Mucosa of descending colon (tissue), 3 donors: Measurements from ENCODE around the gene MGAT4B. TPM values are rescaled to one million over a fixed set of nuclear protein-coding genes. Genes with fewer than 3 reads are reported as not detected.

Source experiments
- ATAC-seq: fragments of 200-7000 bp; cut with Tn5 transposase; one replicate; pipeline ENCODE4 v1.9.1; 2020; ENCODE audit warnings: mild to moderate bottlenecking, moderate library complexity
- DNase-seq, 3 donors: peaks; one replicate each; pipeline ENCODE4 v3.0.0-alpha.2; 2020
- H3K36me3 ChIP-seq: fragments of 200-600 bp; one replicate; pipeline ENCODE4 v1.8.0; 2021; ENCODE audit warnings: low read depth, mild to moderate bottlenecking
- H3K4me1 ChIP-seq: fragments of 200-600 bp; one replicate; pipeline ENCODE4 v1.8.0; 2021; ENCODE audit warnings: low read depth, mild to moderate bottlenecking
- H3K4me3 ChIP-seq: fragments of 200-600 bp; one replicate; pipeline ENCODE4 v1.8.0; 2021; ENCODE audit warnings: mild to moderate bottlenecking
- H3K9me3 ChIP-seq: fragments of 200-600 bp; one replicate; pipeline ENCODE4 v1.8.0; 2021; ENCODE audit warnings: mild to moderate bottlenecking
- CTCF ChIP-seq: fragments of 200-600 bp; IDR thresholded peaks from one replicate; pipeline ENCODE4 v1.8.0; 2022; ENCODE audit warnings: antibody characterized with exemption, mild to moderate bottlenecking
- intact Hi-C, 2 donors: fragments of 100-400 bp; cut with DNase I in 1 of 2; cut with micrococcal nuclease in 1 of 2; formaldehyde crosslinking; loops; one replicate each; pipeline versions ENCODE4 v1.11.0 to v1.11.1; 2022; cut with DNase I, micrococcal nuclease
- total RNA-seq, 3 donors: library from RNA; stranded (reverse); fragmentation: NEBNext Ultra II Directional in 2 of 3; extraction: Animal tissue kit (Norgen Biotek cat#: 25700) in 2 of 3; gene quantifications; one replicate each; pipeline versions ENCODE4 v1.2.1 to v1.2.4, GENCODE V29; 2021 to 2023
- donor health status: DM: no; HTN: no; CAD: no; lungs with moderate emphysema.
- donor health status: DM: no; HTN: no; CAD: no.
- donor health status: DM: no; HTN: yes; CAD: no.

MGAT4B gene
- total RNA-seq, 3 donors from 2014 or later, result 274 to 623 (median 476) TPM

DNA sequence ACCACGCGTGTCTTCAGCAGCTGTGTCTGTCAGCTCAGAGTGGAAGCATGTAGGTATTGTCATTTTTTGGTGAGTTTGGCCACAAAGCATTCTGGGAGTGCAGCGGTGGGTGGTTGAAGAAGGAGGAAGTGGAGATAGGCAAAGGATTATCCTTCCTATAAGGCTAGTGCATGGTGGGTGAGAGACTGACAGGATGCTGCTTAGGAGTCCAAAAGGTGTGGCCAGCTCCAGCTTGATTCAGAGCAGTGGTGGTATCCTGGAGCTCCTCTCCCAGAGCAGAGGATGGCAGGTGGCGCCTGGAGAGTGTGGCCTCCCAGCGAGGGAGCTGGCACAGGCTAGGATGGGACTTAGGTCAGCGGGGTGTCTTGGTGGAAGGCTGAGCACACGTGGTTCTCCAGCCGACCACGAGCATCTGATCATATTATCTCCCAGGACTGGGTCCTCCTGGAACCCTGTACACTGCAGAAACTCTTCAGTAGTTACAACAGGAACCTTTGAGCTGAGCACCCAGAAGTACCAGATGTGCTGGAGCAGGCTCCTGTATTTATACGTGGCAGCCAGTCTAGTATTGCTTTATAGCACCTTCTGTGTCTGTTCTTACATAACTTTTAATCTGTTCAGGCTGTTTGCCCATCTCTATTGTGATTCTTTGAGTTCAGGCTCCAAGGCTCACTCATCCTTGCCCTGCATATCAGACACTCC is 44.4 kb downstream of the MGAT4B start:
- H3K4me1 ChIP-seq, result peaks cover 26% of the 10 kb centered on the region
- H3K4me3 ChIP-seq, result no peak overlapping the region
- intact Hi-C loops, result loop anchor here in 1 of 2 donors (5.0 kb wide), 1 partner anchor 145 kb away; the partner anchor contains the start of gene TBC1D9B
- peak; percentile 72 for ATAC-seq
- no peaks in the 10 kb centered on the region for H3K9me3 ChIP-seq
- TF ChIP-seq CTCF, result no peak
- DNase-seq, result peak in 1 of 3 donors; percentile 37
- peaks cover 6% of the 10 kb centered on the region for H3K36me3 ChIP-seq

DNA sequence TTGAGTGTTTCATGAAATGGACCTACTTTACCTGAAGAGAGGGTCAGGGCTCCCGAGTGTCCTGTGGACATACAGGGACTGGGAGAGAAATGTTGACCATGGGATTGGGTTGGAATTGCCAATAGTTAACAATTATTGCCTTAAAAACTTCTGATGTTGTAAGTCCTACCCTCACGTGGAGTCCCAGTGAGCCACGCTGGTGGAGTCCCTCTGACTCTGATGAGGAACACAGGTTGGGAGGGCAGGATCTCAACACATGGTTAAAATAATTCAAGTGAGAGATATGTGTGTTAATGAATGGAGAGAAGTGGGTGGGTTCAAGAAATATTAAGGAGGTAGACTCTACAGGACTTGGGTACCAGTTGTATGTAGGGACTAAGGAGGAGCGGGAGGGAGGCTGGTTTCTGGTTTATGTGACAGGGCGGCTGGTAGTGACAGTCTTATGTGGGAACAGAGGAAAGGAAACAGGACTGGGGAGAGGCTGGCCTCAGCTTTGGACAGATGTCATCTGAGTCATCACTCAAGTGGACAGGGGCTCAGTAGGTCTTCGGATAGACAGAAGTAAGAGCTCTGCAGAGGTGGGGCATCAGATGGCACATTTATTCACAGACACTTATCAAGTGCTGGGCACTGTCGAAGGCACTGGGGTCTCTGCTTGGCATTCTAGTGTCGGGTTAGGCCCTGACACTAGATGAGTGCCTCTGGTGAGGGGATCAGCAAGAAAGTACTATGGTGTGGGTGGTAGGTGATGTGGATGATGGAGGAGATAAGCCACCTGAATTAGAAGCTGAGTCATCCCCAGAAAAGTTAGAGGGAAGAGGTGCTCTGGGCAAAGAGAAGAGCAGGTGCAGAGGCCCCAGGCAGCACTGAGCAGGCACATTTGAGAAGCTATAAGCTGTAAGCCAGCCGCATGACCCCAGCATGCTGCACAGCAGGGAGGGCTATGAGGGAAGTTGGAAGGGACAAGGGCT is 46.8 kb downstream of the MGAT4B start:
- ATAC-seq (no peak), DNase-seq (no peak)
- Histone ChIP-seq H3K4me1 (peaks cover 45% of the 10 kb centered on the region), H3K9me3 (no peaks in the 10 kb centered on the region), H3K4me3 (no peak overlapping the region), H3K36me3 (no peaks in the 10 kb centered on the region)
- intact Hi-C loops, result loop anchor here in 1 of 2 donors (5.0 kb wide), 1 partner anchor 147 kb away; the partner anchor contains the start of gene TBC1D9B
- TF ChIP-seq CTCF, result no peak

- no peak for TF ChIP-seq CTCF
- Histone ChIP-seq H3K9me3 (no peaks in the 10 kb centered on the region), H3K36me3 (no peaks in the 10 kb centered on the region), H3K4me1 (peaks cover 55% of the 10 kb centered on the region), H3K4me3 (no peak overlapping the region)
- intact Hi-C loops, result no loop called here
- DNase-seq, result no peak
- ATAC-seq, result no peak
Observed at GRCh38 chr5:179758955-179759354, 47.7 kb downstream of the MGAT4B start.

DNA sequence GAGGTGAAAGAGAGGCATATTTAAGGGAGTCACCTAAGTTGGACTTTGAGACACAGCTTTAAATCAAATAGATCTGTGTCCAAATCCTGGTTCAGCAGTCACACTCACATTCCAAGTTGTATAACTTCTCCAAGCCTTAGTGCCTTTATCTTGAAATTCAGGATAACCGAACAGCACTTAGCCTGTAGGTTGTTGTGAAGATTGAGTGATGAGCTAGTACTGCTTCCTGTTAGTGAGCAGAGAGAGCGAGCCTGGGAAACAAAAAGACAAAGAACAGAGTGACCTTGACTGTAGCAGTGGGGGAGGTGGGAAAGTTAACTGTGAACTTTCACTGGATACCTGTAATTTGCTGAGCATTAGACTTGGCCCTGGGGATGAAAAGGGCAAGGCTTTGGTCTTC is 51.6 kb downstream of the MGAT4B start:
- TF ChIP-seq CTCF, result no peak
- ATAC-seq (peak; percentile 58), DNase-seq (no peak)
- Histone ChIP-seq H3K4me1 (peaks cover 33% of the 10 kb centered on the region), H3K4me3 (no peak overlapping the region), H3K9me3 (no peaks in the 10 kb centered on the region), H3K36me3 (no peaks in the 10 kb centered on the region)
- intact Hi-C loops, result no loop called here

GRCh38 chr5:179753971-179754370 is 52.7 kb downstream of the MGAT4B start:
- no peak for TF ChIP-seq CTCF
- H3K4me1 ChIP-seq, result peaks cover 29% of the 10 kb centered on the region
- DNase-seq (no peak), ATAC-seq (no peak)
- intact Hi-C loops, result no loop called here
- no peaks in the 10 kb centered on the region for H3K36me3 ChIP-seq
- H3K4me3 ChIP-seq, result no peak overlapping the region
- H3K9me3 ChIP-seq, result no peaks in the 10 kb centered on the region
